ENCODE data around the gene SLU7.

DNA sequence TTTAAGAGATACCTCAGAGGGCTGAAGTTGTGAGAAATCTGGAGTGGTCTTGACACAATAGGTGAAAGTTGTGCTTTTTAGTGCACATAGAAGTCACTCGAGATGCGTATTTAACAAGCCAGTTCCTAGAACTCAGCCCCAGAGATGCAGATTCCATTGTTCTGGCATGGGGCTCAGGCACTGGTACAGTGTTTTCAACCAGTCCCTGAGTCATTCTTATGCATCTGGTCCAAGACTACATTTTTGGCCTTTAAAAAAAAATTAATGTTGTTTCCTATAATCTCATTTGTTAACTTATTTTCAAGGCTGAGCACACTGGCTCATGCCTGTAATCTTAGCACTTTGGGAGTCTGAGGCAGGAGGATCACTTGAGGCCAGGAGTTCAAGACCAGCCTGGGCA is 32.4 kb upstream of the SLU7 start:
- TF ChIP-seq, protein P1, sequence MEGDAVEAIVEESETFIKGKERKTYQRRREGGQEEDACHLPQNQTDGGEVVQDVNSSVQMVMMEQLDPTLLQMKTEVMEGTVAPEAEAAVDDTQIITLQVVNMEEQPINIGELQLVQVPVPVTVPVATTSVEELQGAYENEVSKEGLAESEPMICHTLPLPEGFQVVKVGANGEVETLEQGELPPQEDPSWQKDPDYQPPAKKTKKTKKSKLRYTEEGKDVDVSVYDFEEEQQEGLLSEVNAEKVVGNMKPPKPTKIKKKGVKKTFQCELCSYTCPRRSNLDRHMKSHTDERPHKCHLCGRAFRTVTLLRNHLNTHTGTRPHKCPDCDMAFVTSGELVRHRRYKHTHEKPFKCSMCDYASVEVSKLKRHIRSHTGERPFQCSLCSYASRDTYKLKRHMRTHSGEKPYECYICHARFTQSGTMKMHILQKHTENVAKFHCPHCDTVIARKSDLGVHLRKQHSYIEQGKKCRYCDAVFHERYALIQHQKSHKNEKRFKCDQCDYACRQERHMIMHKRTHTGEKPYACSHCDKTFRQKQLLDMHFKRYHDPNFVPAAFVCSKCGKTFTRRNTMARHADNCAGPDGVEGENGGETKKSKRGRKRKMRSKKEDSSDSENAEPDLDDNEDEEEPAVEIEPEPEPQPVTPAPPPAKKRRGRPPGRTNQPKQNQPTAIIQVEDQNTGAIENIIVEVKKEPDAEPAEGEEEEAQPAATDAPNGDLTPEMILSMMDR (IDR thresholded peaks at IDR 0.05): no peak
- TF ChIP-seq POLR2A (IDR thresholded peaks at IDR 0.05): no peak
